Measurements from ENCODE around the gene MISFA.
"Not testable (repeated sequence)": the region's sequence is repeated elsewhere in the genome, so short reads cannot be mapped to it uniquely, and the experiment has no call there.

MISFA gene

DNA sequence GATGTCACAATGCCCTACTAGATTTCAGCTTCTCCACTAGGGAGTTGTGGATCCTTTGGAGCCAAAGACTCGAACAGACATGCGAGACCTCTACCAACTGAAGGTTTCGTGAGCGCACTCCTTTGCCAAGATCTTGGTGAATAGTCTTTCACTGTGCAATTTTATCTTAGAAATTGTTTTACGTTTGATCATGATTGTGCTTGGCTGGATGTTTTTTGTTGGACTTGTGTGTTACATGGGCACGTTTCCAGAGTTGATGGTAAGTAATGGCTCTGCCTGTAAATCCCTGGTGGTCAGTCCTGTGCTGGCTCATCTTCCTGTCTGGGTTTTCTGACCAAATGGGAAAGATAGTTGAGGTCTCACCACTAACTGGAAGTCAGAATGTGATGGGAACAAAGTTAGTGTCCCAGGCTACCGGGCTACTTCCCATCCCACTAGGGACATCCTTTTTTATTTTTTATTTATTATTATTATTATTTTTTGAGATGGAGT is at the start of gene MISFA:
TSS of gene MISFA (plus strand) at position 51 of the 492 bp plus-strand sequence. CDS start at position 191, 140 bp downstream.
- DNase-seq (ENCODE audit: low spot score) = no peak

DNA sequence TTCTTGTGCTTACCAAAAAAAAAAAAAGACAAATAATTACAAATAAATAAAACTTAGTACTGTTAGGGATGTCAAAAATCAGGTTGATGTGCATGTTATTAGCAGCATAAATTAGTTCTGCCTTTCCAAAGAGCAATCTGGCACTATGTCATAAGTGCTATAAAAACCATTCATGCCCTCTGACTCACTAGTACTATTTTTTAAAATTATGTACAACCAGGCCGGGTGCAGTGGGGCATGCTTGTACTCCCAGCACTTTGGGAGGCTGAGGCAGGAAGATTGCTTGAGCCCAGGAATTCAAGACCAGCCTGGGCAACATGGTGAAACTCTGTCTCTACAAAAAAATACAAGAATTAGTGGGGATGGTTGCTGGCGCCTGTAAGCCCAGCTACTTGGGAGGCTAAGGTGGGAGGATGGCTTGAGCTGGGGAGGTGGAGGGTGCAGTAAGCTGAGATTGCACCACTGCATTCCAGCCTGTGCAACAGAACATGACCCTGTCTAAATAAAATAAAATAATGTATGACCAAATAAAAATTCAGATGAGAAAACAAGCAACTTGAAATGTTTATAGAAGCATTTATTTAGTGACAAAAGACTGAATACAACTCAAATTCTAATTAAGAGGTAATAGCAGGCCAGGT is 36.4 kb upstream of the MISFA start:
- DNase-seq (ENCODE audit: low spot score) = no peak

DNA sequence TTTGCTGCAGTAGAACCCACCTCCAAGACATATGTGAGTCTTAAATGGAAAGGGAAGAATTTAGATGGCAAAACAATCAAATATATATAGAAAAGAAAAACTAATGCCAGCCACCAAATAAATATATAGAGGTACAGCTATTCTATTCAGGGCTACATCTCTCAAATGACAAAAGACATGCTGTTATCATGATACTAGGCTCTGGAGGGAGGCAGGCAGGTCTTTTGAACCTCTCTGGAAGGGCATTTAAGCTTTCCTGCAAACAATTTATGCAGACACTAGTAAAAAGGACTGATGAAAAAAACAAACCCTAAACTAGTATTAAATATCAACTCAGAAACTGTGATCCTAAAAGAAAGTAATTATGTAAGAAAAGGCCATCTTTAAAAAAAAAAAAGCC is 35.4 kb upstream of the MISFA start:
- no peak for DNase-seq (ENCODE audit: low spot score)

DNA sequence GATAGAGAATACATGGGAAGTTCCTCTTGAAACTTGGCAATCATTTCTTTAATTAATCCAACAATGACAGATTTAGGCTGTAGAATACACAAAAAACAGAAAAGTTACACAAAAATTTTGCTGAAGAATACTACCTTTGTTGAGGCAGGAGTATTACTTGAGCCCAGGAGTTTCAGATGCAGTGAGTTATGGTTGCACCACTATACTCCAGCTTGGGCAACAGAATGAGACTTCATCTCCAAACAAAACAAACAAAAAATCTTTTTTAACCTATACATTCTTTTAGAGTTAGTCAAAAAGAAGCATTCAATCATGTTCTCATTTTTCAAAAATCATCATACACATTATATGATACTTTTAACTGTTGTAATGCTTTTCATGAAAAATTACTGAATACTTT is 33.2 kb upstream of the MISFA start:
- no peak for DNase-seq (ENCODE audit: low spot score)

DNA sequence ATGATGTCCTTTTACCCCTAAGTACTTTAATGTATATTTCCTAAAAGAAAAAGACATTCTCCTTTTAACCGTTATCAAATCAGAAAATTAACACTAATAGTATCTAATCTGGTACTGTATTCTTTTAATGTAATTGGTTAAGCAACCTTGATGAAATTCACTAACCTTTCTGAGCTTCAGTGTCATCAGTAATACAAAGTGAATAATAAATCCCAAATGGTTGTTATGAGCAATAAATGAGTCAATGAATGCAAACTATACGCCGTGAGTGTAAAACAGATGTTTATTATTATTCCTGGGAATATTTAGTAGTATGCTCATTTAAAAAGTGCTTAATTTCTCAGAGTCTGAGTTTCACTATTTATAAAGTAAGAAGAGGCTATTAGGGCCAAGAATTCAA is 32.5 kb upstream of the MISFA start:
- DNase-seq (ENCODE audit: low spot score) = no peak

DNA sequence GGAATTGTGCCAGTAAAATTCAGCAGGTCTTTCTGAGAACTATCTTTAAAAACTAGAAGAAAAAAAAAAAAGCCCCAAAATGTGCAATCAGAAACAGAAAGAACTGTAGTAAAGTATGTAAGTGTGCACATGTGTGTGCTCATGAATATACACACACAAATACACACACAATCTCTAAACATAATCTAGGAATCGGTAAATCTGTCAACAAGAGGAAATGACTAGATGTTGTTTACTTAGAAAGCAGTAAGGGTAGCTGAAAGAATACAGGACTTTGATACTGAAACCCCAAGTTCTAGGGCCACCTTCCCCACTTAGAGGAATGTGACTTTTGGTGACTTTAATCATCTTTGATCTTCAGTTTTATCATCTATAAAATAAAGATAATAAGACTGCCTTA is 24.2 kb upstream of the MISFA start:
- DNase-seq (ENCODE audit: low spot score) = no peak

DNA sequence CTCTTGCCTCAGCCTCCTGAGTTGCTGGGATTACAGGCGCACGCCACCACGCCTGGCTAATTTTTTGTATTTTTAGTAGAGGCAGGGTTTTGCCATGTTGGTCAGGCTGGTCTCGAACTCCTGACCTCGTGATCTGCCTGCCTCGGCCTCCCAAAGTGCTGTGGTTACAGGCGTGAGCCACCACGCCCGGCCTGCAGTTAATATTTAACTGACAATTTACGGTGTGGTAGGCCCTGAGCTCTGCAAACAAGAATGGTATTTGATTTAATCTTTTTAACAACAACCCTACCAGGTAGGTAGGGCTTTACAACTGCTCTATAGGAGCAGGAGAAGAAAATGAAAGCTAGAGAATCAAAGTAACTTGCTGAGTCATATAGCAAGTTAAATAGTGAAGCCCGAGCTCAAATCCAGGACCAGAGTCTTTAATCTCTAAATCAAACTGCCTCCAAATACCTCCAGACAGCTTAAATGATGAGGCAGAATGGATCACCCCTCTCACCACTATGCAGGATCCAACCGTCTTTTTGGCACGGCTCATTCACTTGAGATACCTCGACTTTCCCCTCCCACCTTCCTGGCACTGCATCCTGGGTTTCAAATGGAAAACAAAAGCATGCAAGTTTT is 20.5 kb upstream of the MISFA start:
- DNase-seq (ENCODE audit: low spot score) = peak; percentile 62

DNA sequence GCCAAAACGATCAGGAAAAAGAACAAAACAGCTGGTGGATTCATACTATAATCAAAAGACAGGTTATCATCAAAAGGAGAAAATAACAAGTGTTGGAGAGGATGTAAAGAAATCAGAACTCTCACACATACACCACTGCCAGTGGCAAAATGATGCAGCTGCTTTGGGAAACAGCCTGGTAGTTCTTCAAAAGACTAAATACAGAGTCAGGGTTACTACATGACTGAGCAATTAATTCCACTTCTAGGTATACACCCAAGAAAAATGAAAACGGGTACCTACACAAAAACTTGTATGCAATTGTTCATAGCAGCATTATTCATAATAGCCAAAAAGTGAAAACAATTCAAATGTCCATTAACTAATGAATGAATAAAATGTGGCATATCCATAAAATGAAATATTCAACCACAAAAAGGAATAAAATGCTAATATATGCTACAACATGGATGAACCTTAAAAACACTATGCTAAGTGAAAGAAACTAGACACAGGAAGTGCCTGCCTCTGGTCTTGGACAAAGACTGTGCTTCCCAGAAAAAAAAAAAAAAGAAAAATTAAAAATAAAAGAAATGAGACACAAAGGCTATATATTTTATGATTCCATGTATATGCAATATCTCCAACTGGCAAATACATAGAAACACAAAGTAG is 19.3 kb upstream of the MISFA start:
- no peak for DNase-seq (ENCODE audit: low spot score)

DNA sequence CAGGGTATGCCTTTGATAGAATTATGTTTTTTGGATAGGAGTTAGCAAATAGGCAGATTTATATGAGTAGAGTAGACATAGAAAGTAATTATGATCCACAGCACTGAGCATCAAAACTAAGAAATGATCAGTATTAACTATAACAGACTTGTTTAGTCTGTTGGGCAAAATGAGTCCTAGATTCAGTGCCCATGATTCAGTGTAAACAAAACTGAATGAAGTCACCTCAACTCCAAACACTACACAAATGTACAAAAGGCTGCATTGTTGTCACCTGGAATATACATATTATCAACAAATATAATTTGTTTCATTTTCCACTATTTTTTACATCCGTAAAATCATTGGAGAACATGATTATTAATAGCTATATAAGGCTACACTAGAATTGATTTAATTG is 17.8 kb upstream of the MISFA start:
- DNase-seq (ENCODE audit: low spot score) = no peak

DNA sequence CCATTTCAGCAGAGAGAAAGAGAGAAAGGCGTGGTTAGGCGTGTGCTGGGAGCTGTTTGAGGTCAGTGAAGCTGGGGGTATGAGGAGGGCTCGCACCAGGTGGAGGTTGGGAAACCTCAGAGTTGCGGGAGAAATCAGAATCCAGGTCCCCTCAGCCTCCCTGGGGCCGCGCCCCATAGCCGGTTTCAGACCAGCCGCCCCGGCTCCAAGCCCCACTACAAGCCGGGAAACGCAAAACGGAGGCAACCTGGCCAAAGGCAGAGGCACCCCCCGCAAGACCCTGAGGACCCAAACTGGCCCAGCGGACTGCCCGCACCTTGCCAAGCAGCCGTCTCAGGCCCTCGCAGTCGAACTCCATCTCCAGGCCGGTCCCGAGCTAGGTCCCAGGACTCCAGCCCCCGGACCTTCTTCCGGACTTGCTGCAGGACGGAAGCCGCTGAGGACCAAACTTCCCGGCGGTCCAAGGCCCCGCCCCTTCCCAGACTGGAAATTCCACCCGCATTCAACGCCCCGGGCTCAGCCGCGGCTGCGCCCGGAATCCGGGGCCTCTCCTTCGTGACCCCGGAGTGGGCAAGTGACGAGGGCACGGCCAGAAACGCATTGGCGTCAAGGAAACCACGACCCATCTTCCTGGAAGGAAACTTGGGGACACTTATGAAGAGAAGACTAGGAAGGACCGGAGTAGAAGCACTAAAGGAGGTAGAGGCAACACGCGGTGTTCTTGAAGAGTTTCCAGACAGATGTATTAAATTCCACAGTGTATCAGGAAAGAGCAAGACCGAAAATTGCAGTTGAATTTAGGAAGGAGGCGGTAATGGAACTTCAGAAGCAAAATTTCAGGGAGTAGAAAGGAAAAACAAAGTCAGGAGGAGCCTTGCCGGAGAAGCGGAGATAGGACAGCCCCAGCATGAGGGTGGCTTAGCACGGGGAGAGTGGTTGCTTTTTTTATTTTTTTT is 11.0 kb upstream of the MISFA start, which contains the start of gene UEVLD:
TSS of gene UEVLD (minus strand) at position 438 of the 956 bp plus-strand sequence. CDS start at position 358, 80 bp downstream.
- peak; percentile 63 for DNase-seq (ENCODE audit: low spot score)

DNA sequence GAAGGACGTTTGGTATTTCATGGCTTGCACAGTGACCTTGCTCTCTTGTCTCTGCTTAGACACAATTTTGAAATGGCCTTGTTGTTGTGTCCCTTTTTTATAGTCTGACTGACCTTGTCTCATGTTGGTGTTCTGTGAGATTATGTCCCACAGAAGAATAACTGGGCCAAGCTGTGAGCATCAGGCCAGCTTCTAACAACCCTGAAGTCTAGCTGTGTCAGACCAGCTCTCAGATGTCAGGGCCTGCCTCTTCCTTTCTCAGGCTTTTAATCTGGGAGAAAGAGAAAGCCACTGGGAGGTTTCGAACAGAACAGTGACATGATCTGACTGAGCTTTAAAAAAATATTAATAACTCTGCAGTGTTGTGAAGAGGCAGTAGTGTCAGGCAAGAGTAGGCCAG is 9.0 kb upstream of the MISFA start:
- no peak for DNase-seq (ENCODE audit: low spot score)

DNA sequence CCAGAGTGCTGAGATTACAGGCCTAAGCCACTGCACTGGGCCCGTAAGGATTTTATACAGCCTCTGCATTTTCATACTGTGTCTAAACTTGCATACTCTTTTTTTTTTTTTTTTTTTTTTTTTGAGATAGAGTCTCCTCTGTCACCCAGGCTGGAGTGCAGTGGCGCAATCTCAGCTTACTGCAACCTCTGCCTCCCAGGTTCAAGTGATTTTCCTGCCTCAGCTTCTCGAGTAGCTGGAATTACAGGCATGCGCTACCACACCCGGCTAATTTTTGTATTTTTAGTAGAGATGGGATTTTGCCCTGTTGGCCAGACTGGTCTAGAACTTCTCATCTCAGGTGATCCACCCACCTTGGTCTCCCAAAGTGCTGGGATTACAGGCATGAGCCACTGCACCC is 5.5 kb upstream of the MISFA start:
- not testable (repeated sequence) for DNase-seq (ENCODE audit: low spot score)

DNA sequence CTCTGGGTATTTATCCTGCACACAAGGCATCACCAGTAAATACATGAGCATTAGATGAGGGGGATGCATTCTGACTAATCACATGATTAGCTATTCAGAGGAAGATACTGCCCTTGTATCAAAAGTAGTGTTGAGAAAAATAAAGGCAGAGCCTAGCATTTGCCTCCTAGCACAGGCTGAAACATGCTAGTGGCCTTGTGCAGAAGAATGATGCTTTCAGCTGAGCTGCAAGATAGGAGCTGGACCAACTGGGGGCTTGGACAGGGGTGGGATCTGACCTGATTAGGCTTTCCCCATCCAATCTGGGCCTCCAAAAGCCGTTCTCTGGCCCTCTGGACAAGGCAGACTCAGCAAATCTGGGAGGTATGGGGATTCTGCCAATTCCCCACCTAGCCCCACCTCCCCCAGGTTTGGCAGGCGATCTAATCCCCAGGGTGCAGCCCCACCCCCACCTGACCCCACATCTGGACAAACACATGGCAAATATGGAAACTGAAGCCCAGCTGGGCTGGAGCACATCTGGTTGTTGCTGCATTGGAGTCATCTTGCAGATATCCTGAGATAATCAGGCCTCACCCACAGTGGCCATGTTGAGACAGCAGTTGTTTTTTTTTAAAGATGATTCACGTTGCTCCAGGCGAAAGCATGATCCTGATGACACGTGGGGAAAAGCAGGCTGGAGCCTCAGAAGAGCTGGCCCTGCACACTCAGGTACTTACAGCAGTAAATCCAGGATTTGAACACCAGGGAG is 4.4 kb upstream of the MISFA start:
- no peak for DNase-seq (ENCODE audit: low spot score)

DNA sequence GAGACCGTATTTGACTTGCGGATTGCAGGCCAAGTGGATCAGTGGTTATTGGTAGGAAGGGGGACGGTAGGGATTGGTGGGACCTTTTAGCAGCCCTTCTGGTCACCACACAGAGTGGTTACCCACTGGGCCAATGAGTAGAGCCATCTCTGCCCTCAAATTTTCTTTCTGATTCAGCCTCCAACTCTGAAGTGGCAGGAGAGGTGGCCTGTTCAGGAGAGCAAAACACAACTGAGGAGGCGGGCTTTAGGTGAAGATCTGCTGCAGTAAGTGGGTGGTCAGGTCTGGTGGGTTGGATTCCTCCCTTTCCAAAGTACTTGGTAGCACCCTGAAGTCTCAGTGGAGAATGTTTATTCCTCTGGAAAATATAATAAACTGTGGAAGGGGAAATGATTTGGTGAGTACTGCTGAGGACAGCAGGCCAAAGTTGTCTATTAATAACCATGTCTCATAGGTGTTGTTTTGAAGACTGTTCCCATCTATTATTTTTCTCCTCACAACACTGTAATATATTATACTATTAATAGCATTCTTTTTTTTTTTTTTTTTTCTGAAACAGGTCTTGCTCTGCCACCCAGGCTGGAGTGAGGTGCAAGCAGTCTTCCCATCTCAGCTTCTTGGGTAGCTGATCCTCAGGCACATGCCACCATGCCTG is 1.5 kb downstream of the MISFA start:
- DNase-seq (ENCODE audit: low spot score) = no peak

DNA sequence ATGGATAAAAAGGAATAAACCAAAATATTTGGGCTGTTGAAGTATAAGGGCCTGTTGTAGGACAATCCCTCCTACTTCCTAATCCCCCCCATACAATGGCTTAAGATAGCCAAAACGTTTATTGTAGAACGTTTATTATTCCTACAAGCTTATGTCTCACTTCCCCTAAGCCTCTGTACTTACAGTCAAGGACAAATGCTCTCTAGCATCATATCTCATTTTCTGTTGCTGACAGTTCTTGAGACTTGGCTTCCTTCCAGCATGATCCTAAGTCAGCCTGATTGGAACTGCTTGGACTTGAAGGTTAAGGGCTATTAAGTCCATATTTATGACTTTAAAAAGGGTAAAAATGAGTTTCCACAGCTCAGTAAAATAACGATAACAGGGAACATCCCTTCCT is 8.8 kb downstream of the MISFA start:
- no peak for DNase-seq (ENCODE audit: low spot score)

DNA sequence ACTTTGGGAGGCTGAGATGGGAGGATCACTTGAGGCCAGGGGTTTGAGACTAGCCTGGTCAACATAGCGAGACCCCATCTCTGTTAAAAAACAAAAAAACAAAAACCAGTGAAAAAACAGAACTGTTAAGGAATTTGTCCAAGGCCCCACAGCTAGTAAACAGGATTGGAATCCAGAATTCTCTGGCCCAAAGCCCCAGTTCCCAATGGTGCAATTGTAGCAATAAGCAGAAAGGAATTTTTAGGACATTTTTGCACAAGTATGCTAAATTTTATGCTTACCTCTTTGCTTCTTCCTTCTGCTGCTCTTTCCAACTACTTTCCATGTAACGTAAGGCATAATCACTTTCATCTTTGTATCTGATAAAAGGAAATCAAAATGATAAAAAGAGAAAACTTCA is 11.6 kb downstream of the MISFA start:
- no peak for DNase-seq (ENCODE audit: low spot score)

DNA sequence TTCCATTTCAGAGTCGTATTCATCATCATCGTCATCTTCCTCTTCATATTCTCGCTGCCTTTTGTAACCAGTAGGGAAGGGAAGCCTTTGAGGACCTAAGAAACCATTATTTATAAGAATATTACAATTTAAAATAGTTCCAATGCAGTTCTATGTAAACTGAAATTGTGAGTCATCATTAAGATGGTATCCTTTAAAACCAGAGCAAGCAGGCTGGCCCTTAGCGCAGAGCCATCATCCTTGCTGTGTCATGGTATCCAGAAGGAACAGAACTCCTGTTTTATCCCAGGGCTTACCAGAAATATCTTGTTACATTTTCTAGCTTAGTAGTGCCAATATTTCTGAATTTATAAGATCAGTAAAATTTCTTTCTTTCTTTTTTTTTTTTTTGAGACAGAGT is 12.8 kb downstream of the MISFA start:
- DNase-seq (ENCODE audit: low spot score) = no peak

DNA sequence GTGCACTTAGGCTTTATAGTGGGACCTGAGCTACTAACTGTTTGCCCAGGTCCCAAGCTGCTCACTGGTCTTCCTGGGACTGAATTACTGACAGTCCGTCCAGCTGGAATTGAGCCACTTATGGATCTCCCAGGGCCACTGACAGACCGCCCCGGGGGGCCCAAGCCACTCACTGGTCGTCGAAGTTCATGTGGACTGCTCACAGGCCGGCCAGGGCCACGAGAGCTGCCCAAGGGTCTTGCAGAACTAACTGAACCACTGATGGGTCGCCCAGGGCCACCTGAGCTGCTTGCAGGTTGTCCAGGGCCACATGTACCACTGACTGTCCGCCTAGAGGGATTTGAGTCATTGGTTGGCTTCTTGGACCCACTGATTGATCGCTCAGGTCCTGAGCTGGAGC is 15.1 kb downstream of the MISFA start:
- DNase-seq (ENCODE audit: low spot score) = no peak

DNA sequence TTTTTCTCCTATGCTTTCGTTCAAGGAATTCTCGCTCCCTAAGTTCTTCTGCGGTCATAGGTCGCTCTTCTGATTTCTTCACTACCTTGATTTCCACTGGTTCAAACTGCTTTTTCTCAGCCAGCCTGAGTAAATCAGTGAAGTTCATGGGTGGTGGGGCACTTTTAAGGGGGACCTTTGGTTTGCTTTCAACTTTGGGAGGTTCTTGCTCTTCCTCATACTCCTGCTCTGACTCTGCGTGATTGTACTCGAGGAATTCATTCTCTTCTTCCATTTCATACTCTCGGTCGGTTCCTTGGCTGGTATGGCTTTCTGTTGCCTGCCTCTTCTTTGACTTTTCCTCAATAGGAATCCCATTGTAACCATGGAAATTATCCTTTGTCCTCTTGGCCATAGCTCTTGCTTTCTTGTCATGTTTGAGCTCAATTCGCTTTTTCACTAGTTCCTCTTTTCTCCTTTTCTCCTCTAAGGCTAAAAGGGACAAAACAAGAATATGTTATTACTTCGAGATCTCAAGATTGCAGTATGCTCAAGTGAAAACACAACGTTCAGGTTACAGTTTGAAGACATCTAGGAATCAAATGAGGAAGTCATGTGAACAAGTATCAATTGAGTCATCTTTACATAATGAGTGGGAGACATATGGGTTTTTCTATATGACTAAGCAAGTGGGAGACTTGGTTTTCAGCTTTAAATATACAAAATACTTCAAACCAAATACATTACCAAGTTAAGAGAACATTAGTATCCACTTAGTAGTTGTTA is 16.2 kb downstream of the MISFA start:
- DNase-seq (ENCODE audit: low spot score) = peak; percentile 79

DNA sequence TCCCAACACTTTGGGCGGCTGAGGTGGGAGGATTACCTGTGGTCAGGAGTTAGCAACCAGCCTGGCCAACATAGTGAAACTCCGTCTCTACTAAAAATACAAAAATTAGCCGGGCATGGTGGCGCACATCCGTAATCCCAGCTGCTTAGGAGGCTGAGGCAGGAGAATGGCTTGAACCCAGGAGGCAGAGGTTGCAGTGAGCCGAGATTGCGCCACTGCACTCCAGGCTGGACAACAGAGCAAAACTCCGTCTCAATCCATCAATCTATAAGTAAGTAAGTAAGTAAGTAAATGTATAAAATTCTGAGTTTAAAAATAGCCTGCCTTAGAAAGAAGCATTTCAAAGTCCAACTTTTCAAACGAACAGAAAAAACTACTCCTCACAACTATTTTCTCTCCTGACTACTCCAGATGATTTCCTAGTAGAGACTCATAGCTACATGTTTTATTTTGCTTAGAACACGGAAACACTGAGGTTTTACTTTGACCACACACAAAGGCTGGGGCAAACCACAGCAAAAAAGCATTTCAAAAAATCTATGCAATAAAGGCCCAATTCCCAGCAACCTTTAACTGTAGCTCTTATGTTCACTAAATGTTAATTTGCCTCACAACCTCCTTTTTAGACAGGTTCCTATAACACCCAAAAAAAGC is 18.2 kb downstream of the MISFA start:
- DNase-seq (ENCODE audit: low spot score) = peak; percentile 74

Measured in activated CD4-positive, alpha-beta T cell treated with anti-CD3 and anti-CD28 coated beads, Interleukin-2, Interleukin-4, amounts not matched to agents 100 ng/mL and 50 ng/mL, durations not matched to agents 16 hours and 8 hours (primary cell).